Stomach (tissue), 9 donors: ENCODE data around the gene MAOA. TPM values are rescaled to one million over a fixed set of nuclear protein-coding genes. Genes with fewer than 3 reads are reported as not detected.
A peak's percentile ranks its signal among the peaks of the same experiment; 100 is the strongest.

Experiments
- DNase-seq, 2 donors: peaks; one replicate each; pipeline versions ENCODE4 v3.0.0 to v3.0.0-alpha.2; 2013 to 2019
- H3K27ac ChIP-seq, 5 donors: fragments of 200-600 bp in 4 of 5; sonication (generic) in 4 of 5; one replicate each; pipeline ENCODE4 v1.5.1; 2013 to 2019; ENCODE audit warnings: mild to moderate bottlenecking in 1 of 5, moderate library complexity in 1 of 5
- H3K27me3 ChIP-seq, 3 donors: fragments of 200-600 bp; sonication (generic); one replicate each; pipeline ENCODE4 v1.5.1; 2017 to 2019; ENCODE audit warnings: mixed run types in 1 of 3
- H3K36me3 ChIP-seq, 4 donors: fragments of 200-600 bp; sonication (generic); 1 replicate in 3 of 4; 2 replicates in 1 of 4; pipeline ENCODE4 v1.5.1; 2016 to 2019
- H3K4me1 ChIP-seq, 4 donors: fragments of 200-600 bp; sonication (generic); one replicate each; pipeline ENCODE4 v1.5.1; 2016 to 2019
- H3K4me3 ChIP-seq, 4 donors: fragments of 200-600 bp; sonication (generic) in 3 of 4; one replicate each; pipeline ENCODE4 v1.5.1; 2016 to 2019; ENCODE audit warnings: mild to moderate bottlenecking in 1 of 4
- H3K9me3 ChIP-seq, 4 donors: fragments of 200-600 bp; sonication (generic); one replicate each; pipeline ENCODE4 v1.5.1; 2016 to 2019
- CTCF ChIP-seq, 7 experiments: fragments of 450-650 bp in 4 of 7; fragments of 200-600 bp in 3 of 7; sonication (generic) in 3 of 7; IDR thresholded peaks; one replicate each; pipeline ENCODE4 v1.5.1; 2016 to 2019; ENCODE audit warnings: antibody characterized with exemption in 7 of 7, control low read depth in 2 of 7, mild to moderate bottlenecking in 1 of 7
- EP300 ChIP-seq: sonication (generic); formaldehyde crosslinking; IDR thresholded peaks from one replicate; pipeline ENCODE4 v1.6.1; 2017; ENCODE audit warnings: antibody characterized with exemption
- POLR2A ChIP-seq, 4 donors: fragments of 450-650 bp; IDR thresholded peaks; one replicate each; pipeline ENCODE4 v1.6.1; 2016; ENCODE audit warnings: antibody characterized with exemption in 4 of 4, control low read depth in 2 of 4, mild to moderate bottlenecking in 1 of 4, moderate library complexity in 1 of 4
- POLR2AphosphoS5 ChIP-seq, 3 donors: sonication (generic); formaldehyde crosslinking; IDR thresholded peaks; one replicate each; pipeline ENCODE4 v1.6.1; 2016; ENCODE audit warnings: antibody characterized with exemption in 3 of 3
- WGBS, 5 donors: extraction: QIAGEN DNeasy Blood & Tissue Kit in 3 of 5; methylation state at CpG; one replicate each; pipeline versions ENCODE4 v1.1.5 to v1.1.7; 2013 to 2018; 5-methylcytosine and 5-hydroxymethylcytosine counted together
- intact Hi-C: fragments of 100-400 bp; cut with DNase I; formaldehyde crosslinking; loops from one replicate; pipeline ENCODE4 v1.15.1; 2023; ENCODE audit warnings: low total_unique reads
- polyA plus RNA-seq, 3 donors: library from polyadenylated mRNA; stranded (reverse); fragments of 200-250 nt; gene quantifications; one replicate each; pipeline ENCODE4 v1.2.3, GENCODE V29; 2013
- total RNA-seq, 5 donors: library from RNA; depleted of rRNA; stranded (reverse); fragments of >200 nt; gene quantifications; one replicate each; pipeline versions ENCODE4 v1.1.0 to v1.2.3, GENCODE V29; 2014 to 2016
- donor health status: healthy with polysubstance abuse.
- donor health status: Bipolar disorder and iron deficiency.
- donor health status: healthy.

The MAOA gene
- total and polyA plus RNA-seq, 8 donors = 47.0 to 157 (median 81.1) TPM

- Histone ChIP-seq H3K27me3 (peaks cover 0 to 3% (median 0%) of the 10 kb centered on the region in 3 donors), H3K9me3 (peaks cover 0 to 8% (median 3%) of the 10 kb centered on the region in 4 donors), H3K36me3 (peaks cover 0 to 20% (median 16%) of the 10 kb centered on the region in 4 donors), H3K4me3 (no peak overlapping the region), H3K27ac (no peak overlapping the region), H3K4me1 (peaks cover 0 to 40% (median 6%) of the 10 kb centered on the region in 4 donors)
- DNase-seq = no peak
- TF ChIP-seq EP300 (no peak), POLR2A (IDR thresholded peaks at IDR 0.05) (no peak), CTCF (IDR thresholded peaks at IDR 0.05) (no peak), POLR2AphosphoS5 (IDR thresholded peaks at IDR 0.05) (no peak)
- WGBS, 5 donors = 54 to 91% (median 73%) methylated on average over 2 of the region's 2 CpGs
- intact Hi-C loops = no loop called here
These were observed 91.4 kb downstream of the MAOA start for GRCh38 chrX:43747476-43747875.

- Histone ChIP-seq H3K9me3 (peaks cover 0 to 8% (median 3%) of the 10 kb centered on the region in 4 donors), H3K27ac (no peak overlapping the region), H3K36me3 (no peaks in the 10 kb centered on the region), H3K4me1 (peaks cover 0 to 26% (median 6%) of the 10 kb centered on the region in 4 donors), H3K4me3 (no peak overlapping the region), H3K27me3 (peaks cover 0 to 3% (median 0%) of the 10 kb centered on the region in 3 donors)
- WGBS, 5 donors = 1 to 22% (median 5%) methylated on average over 6 of the region's 6 CpGs
- peak; percentile 49 to 78 for DNase-seq
- intact Hi-C loops = loop anchor here (5.0 kb wide), 1 partner anchor 188 kb away; no protein-coding TSS in a partner anchor
- TF ChIP-seq POLR2A (IDR thresholded peaks at IDR 0.05) (no peak), CTCF (IDR thresholded peaks at IDR 0.05) (peak in 4 of 7 experiments; percentile 18 to 67 (median 40)), EP300 (no peak), POLR2AphosphoS5 (IDR thresholded peaks at IDR 0.05) (no peak)
These were observed 94.2 kb downstream of the MAOA start for GRCh38 chrX:43750248-43750676.

- H3K36me3 ChIP-seq = no peaks in the 10 kb centered on the region
- intact Hi-C loops = loop anchor here (5.0 kb wide), 1 partner anchor 191 kb away; no protein-coding TSS in a partner anchor
- H3K4me3 ChIP-seq = no peak overlapping the region
- peaks cover 0 to 8% (median 3%) of the 10 kb centered on the region in 4 donors for H3K9me3 ChIP-seq
- WGBS, 5 donors = 71 to 97% (median 81%) methylated on average over 3 of the region's 3 CpGs
- TF ChIP-seq EP300 (no peak), POLR2AphosphoS5 (IDR thresholded peaks at IDR 0.05) (no peak), CTCF (IDR thresholded peaks at IDR 0.05) (no peak)
- peaks cover 0 to 3% (median 0%) of the 10 kb centered on the region in 3 donors for H3K27me3 ChIP-seq
- H3K4me1 ChIP-seq = peaks cover 0 to 19% (median 5%) of the 10 kb centered on the region in 4 donors
- no peak overlapping the region for H3K27ac ChIP-seq
- no peak for DNase-seq
These were observed 97.5 kb downstream of the MAOA start for GRCh38 chrX:43753637-43754036.

GRCh38 chrX:43756076-43756475, 100.0 kb downstream of the MAOA start:
- intact Hi-C loops = no loop called here
- H3K27ac ChIP-seq = no peak overlapping the region
- TF ChIP-seq POLR2A (IDR thresholded peaks at IDR 0.05) (no peak), POLR2AphosphoS5 (IDR thresholded peaks at IDR 0.05) (no peak), EP300 (no peak), CTCF (IDR thresholded peaks at IDR 0.05) (no peak)
- 78 to 91% (median 87%) methylated on average over 3 to 5 of the region's 5 CpGs for WGBS, 5 donors
- no peak overlapping the region for H3K4me3 ChIP-seq
- H3K27me3 ChIP-seq = no peaks in the 10 kb centered on the region
- H3K9me3 ChIP-seq = peaks cover 0 to 8% (median 3%) of the 10 kb centered on the region in 4 donors
- H3K4me1 ChIP-seq = no peaks in the 10 kb centered on the region
- no peak for DNase-seq
- no peaks in the 10 kb centered on the region for H3K36me3 ChIP-seq
